Measurements from ENCODE around the gene CHST3.
"Not testable (repeated sequence)": the region's sequence is repeated elsewhere in the genome, so short reads cannot be mapped to it uniquely, and the experiment has no call there.

Gene CHST3
- total RNA-seq = 0 to 1.00 reads per million in 2 experiments

GRCh38 chr10:71964098-71964742, at the start of gene CHST3:
CHST3 (plus strand) TSS chr10:71964395; CDS start chr10:72005843, 41,448 bp downstream.
- no peak for DNase-seq (ENCODE audit: low read depth)

GRCh38 chr10:71916827-71917226, 47.4 kb upstream of the CHST3 start:
- no peak for DNase-seq (ENCODE audit: low read depth)

GRCh38 chr10:71918992-71919391, 45.2 kb upstream of the CHST3 start:
- DNase-seq (ENCODE audit: low read depth) = no peak

- not testable (repeated sequence) for DNase-seq (ENCODE audit: low read depth)
Measured at GRCh38 chr10:71919956-71920539, 44.1 kb upstream of the CHST3 start.

- DNase-seq (ENCODE audit: low read depth) = no peak
Measured at GRCh38 chr10:71920540-71921323, 43.5 kb upstream of the CHST3 start.

- DNase-seq (ENCODE audit: low read depth) = no peak
Measured at GRCh38 chr10:71921324-71922027, 42.7 kb upstream of the CHST3 start.

GRCh38 chr10:71923138-71923692, 41.0 kb upstream of the CHST3 start:
- DNase-seq (ENCODE audit: low read depth) = no peak

- DNase-seq (ENCODE audit: low read depth) = no peak
Measured at GRCh38 chr10:71924771-71925170, 39.4 kb upstream of the CHST3 start.

GRCh38 chr10:71927159-71927558, 37.0 kb upstream of the CHST3 start:
- DNase-seq (ENCODE audit: low read depth) = no peak

- DNase-seq (ENCODE audit: low read depth) = no peak
Measured at GRCh38 chr10:71927776-71928592, 36.2 kb upstream of the CHST3 start.

- DNase-seq (ENCODE audit: low read depth) = no peak
Measured at GRCh38 chr10:71931295-71931694, 32.9 kb upstream of the CHST3 start.

GRCh38 chr10:71933651-71934050, 30.5 kb upstream of the CHST3 start:
- DNase-seq (ENCODE audit: low read depth) = no peak

- DNase-seq (ENCODE audit: low read depth) = no peak
Measured at GRCh38 chr10:71938211-71938610, 26.0 kb upstream of the CHST3 start.

GRCh38 chr10:71939304-71939703, 24.9 kb upstream of the CHST3 start:
- DNase-seq (ENCODE audit: low read depth) = no peak

GRCh38 chr10:71939861-71940474, 24.2 kb upstream of the CHST3 start:
- no peak for DNase-seq (ENCODE audit: low read depth)

- DNase-seq (ENCODE audit: low read depth) = no peak
Measured at GRCh38 chr10:71940752-71941151, 23.4 kb upstream of the CHST3 start.

- no peak for DNase-seq (ENCODE audit: low read depth)
Measured at GRCh38 chr10:71941318-71941717, 22.9 kb upstream of the CHST3 start.

GRCh38 chr10:71945819-71946474, 18.2 kb upstream of the CHST3 start:
- no peak for DNase-seq (ENCODE audit: low read depth)

GRCh38 chr10:71946700-71947099, 17.5 kb upstream of the CHST3 start:
- no peak for DNase-seq (ENCODE audit: low read depth)

- no peak for DNase-seq (ENCODE audit: low read depth)
Measured at GRCh38 chr10:71948496-71949067, 15.6 kb upstream of the CHST3 start.

Measured in T follicular helper cell (primary cell).